ENCODE measurements around the gene SPSB3. TPM values are rescaled to one million over a fixed set of nuclear protein-coding genes. Genes with fewer than 3 reads are reported as not detected.
A peak's percentile ranks its signal among the peaks of the same experiment; 100 is the strongest.

SPSB3 gene
- total and polyA plus RNA-seq, 12 donors: 8.3 to 297 (median 107) TPM

DNA sequence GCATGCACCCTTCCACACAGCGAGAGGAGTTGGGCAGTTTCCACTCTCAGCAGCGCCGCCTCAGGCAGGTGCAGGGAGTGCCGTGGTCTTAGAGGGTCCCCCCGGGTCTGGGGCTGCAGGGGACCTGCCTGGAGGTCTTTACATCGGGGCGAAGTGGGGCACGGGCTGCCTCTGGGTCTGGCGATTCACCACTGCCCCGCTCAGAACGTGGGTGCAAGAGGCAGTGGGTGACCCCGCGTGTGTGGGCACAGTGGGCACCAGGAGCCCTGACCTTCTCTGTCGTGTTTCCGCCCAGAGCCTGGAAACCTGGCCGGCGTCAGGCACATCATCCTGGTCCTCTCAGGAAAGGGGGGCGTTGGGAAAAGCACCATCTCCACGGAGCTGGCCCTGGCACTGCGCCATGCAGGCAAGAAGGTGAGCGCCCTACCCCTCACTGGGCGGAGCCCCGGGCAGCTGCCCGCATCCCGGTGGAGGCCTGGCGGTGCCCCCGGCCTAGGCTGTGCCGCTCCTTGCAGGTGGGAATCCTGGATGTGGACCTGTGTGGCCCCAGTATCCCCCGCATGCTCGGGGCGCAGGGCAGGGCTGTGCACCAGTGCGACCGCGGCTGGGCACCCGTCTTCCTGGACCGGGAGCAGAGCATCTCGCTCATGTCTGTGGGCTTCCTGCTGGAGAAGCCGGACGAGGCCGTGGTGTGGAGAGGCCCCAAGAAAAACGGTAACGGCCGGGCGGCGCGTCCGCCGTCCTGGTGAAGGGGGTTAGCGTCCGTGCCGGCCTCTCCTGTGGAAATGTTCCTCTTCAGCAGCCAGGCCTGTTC, 4.1 kb upstream of the SPSB3 start:
- TF ChIP-seq, protein P1, sequence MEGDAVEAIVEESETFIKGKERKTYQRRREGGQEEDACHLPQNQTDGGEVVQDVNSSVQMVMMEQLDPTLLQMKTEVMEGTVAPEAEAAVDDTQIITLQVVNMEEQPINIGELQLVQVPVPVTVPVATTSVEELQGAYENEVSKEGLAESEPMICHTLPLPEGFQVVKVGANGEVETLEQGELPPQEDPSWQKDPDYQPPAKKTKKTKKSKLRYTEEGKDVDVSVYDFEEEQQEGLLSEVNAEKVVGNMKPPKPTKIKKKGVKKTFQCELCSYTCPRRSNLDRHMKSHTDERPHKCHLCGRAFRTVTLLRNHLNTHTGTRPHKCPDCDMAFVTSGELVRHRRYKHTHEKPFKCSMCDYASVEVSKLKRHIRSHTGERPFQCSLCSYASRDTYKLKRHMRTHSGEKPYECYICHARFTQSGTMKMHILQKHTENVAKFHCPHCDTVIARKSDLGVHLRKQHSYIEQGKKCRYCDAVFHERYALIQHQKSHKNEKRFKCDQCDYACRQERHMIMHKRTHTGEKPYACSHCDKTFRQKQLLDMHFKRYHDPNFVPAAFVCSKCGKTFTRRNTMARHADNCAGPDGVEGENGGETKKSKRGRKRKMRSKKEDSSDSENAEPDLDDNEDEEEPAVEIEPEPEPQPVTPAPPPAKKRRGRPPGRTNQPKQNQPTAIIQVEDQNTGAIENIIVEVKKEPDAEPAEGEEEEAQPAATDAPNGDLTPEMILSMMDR (IDR thresholded peaks at IDR 0.05): no peak
- no peak for TF ChIP-seq POLR2A (IDR thresholded peaks at IDR 0.05)
- peaks cover 4% of the 10 kb centered on the region in 2 donors for H3K4me1 ChIP-seq (replicated peaks in 1 of 2)
- intact Hi-C loops (cut with DNase I): no loop called here
- H3K4me3 ChIP-seq: no peak overlapping the region
- H3K36me3 ChIP-seq (replicated peaks in 1 of 2): peaks cover 0 to 32% of the 10 kb centered on the region in 2 donors
- peak in 5 of 7 donors; percentile 11 to 53 (median 24) for DNase-seq
- no peaks in the 10 kb centered on the region for H3K27me3 ChIP-seq
- no peak overlapping the region for H3K27ac ChIP-seq
- no peaks in the 10 kb centered on the region for H3K9me3 ChIP-seq (replicated peaks in 1 of 3)
- 86 to 91% (median 89%) methylated on average over 11 to 51 of the region's 51 CpGs for whole genome bisulfite sequencing, 4 donors

DNA sequence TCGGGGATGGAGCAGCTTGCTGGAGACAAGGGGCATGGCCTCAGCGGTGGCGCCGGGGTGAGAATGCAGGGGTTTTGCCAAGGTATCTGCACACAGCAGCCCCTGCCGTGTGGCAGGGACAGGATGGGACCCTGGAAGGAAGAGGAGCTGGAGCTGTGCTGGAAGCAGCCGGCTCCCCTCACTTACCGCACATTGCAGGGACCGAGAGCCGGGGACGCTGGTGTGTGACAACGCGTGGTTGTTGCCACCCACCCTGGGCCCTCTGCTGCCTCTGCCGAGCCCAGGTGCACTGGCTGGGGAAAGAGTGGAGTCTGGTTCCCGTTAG, 3.4 kb upstream of the SPSB3 start:
- WGBS, 4 donors: 83 to 88% (median 87%) methylated on average over 12 to 14 of the region's 14 CpGs; no CpG with 5 or more reads in 1 of the 4 donors

DNA sequence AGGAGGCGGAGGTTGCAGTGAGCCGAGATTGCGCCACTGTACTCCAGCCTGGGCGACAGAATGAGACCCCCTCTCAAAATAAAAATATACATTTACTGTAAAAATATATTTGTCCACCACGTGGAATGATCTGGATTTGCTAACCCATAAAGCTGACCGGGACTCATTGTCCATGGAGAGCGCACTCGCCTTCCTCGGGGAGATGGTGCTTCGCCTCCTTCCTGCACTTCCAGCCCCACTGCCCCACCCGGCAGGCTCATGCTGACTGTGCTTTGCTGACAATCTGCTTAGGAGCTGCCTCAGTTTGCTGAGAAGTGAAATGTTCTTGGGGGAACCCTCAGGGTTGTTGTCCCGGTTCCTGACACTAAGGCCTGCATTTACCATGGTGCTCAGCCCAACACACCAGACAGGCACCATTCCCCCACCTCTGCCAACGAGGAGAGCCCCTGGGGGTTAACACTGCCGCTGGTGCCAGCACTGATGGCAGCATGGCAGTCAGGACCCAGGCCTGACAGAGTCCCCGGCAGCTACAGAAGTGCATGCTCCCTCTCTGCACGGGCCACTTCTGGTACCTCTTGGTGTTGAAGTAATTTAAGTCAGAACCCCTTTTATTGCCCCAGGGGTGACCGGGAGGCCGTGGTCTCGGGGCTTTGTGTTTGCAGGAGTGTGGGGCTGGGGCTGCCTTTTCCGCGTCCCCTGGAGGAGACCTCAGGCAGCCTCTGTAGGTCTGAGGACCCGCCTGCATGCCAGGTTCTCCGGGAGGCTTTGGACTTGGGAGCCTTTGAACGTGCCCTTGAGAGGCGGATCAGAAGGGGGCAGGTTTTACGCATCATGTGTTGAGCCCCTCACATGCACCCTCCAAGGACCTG, 2.8 kb upstream of the SPSB3 start:
- intact Hi-C loops (cut with DNase I): no loop called here
- Histone ChIP-seq H3K4me3 (no peak overlapping the region), H3K9me3 (replicated peaks in 1 of 3) (no peaks in the 10 kb centered on the region), H3K27ac (no peak overlapping the region), H3K36me3 (replicated peaks in 1 of 2) (peaks cover 0 to 32% of the 10 kb centered on the region in 2 donors), H3K27me3 (no peaks in the 10 kb centered on the region), H3K4me1 (replicated peaks in 1 of 2) (peaks cover 15 to 16% of the 10 kb centered on the region in 2 donors)
- WGBS, 4 donors: 85 to 90% (median 89%) methylated on average over 17 to 26 of the region's 26 CpGs
- TF ChIP-seq, protein P1 (IDR thresholded peaks at IDR 0.05): no peak
- no peak for TF ChIP-seq POLR2A (IDR thresholded peaks at IDR 0.05)
- DNase-seq: peak in 2 of 7 donors; percentile 19 to 21

More for the DNA sequence above, 3.4 kb upstream of the SPSB3 start:
- H3K27ac ChIP-seq: no peak overlapping the region
- intact Hi-C loops (cut with DNase I): no loop called here
- H3K9me3 ChIP-seq (replicated peaks in 1 of 3): no peaks in the 10 kb centered on the region
- H3K4me1 ChIP-seq (replicated peaks in 1 of 2): peaks cover 10 to 11% of the 10 kb centered on the region in 2 donors
- DNase-seq: peak in 2 of 7 donors; percentile 15 to 16
- TF ChIP-seq, protein P1 (IDR thresholded peaks at IDR 0.05): no peak
- TF ChIP-seq POLR2A (IDR thresholded peaks at IDR 0.05): no peak
- peaks cover 0 to 32% of the 10 kb centered on the region in 2 donors for H3K36me3 ChIP-seq (replicated peaks in 1 of 2)
- H3K27me3 ChIP-seq: no peaks in the 10 kb centered on the region
- H3K4me3 ChIP-seq: no peak overlapping the region
